Measurements from ENCODE around the gene CACNB1.
A peak's percentile ranks its signal among the peaks of the same experiment; 100 is the strongest.

The CACNB1 gene

DNA sequence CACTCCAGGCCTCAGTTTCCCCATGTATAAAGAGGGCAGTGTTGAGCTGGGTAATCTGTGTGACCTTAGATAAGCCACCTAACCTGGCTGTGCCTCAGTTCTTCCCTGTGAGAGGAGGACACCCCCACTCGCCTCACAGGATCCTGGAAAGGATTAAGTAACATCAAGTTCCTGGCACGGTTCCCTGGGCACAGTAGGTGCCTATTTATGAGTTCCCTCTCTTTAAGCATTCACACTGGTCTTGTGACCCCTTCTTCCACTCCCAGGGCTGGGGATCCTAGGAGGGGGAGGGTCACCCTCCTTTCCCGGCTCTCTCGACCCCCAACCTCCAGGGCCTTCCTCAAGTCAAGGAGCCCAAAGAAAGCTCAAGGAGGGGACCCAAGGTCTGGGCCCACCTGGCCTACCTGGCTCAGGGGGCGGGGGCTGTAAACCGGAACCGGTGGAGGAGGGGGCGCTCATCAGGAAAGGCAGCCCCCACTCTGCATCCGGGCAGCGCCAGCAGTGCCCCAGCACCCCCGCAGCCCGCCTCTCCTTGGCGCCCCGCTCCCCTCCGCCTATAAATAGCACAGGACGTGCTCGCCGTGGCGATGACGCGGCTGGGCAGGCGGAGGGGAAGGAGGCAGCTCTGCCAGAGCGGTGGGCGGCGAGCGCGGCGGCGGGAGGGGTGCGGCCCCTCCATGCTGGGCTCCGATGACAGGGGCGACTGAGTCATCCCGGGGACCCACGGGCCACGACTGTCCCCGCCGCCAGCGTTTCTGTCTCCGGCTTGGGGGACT, 12.0 kb upstream of the CACNB1 start:
- TF ChIP-seq, protein P1, sequence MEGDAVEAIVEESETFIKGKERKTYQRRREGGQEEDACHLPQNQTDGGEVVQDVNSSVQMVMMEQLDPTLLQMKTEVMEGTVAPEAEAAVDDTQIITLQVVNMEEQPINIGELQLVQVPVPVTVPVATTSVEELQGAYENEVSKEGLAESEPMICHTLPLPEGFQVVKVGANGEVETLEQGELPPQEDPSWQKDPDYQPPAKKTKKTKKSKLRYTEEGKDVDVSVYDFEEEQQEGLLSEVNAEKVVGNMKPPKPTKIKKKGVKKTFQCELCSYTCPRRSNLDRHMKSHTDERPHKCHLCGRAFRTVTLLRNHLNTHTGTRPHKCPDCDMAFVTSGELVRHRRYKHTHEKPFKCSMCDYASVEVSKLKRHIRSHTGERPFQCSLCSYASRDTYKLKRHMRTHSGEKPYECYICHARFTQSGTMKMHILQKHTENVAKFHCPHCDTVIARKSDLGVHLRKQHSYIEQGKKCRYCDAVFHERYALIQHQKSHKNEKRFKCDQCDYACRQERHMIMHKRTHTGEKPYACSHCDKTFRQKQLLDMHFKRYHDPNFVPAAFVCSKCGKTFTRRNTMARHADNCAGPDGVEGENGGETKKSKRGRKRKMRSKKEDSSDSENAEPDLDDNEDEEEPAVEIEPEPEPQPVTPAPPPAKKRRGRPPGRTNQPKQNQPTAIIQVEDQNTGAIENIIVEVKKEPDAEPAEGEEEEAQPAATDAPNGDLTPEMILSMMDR (conservative IDR thresholded peaks at IDR 0.05; ENCODE audit: low read length): no peak
- peak overlapping the region; percentile 46 for H3K4me3 ChIP-seq (ENCODE audit: low read length)
- DNase-seq (ENCODE audit: low read depth): peak; percentile 43

DNA sequence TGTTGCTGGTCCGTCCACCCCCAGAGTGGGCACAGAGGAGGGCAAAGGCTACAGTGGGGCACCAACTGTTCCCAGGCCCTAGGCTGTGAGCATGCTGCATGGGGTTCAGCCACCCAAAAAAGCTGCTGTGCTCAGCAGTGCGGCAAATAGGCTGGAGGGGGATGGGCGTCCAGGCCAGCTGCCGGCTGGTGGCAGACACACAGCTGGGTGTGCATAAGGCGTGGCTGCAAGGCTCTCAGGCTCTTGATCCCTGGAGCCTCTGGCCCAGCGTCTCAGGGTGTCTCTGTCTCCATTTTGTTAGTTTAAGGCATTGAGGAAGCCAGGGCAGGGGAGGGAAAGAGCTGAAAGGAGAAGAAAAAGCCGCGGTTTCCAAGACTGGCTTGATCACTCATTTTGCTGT, 11.4 kb upstream of the CACNB1 start:
- no peak for DNase-seq (ENCODE audit: low read depth)
- TF ChIP-seq, protein P1 (conservative IDR thresholded peaks at IDR 0.05; ENCODE audit: low read length): no peak
- H3K4me3 ChIP-seq (ENCODE audit: low read length): no peak overlapping the region

GRCh38 chr17:39208136-39208535, 10.7 kb upstream of the CACNB1 start:
- H3K4me3 ChIP-seq (ENCODE audit: low read length): no peak overlapping the region
- TF ChIP-seq, protein P1 (conservative IDR thresholded peaks at IDR 0.05; ENCODE audit: low read length): no peak
- DNase-seq (ENCODE audit: low read depth): no peak

DNA sequence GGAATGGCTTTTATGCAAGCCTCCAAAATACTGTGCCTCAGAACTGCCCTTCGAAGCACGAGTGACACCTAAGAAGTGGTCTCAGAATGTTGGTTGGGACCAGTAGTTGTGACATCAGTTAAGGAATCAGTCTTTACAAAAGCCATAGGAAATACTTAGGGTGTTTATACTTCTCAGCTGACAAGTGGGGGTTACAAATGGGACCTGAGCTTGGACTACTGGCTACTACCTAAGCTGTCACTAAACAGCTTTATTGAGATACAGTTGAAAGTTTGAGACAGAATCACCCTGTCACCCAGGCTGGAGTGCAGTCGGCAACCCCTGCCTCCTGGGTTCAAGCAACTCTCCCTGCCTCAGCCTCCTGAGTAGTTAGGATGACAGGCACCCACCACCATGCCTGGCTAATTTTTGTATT, 7.7 kb upstream of the CACNB1 start:
- no peak for DNase-seq (ENCODE audit: low read depth)
- no peak overlapping the region for H3K4me3 ChIP-seq (ENCODE audit: low read length)
- TF ChIP-seq, protein P1 (conservative IDR thresholded peaks at IDR 0.05; ENCODE audit: low read length): no peak

GRCh38 chr17:39204245-39204644, 6.8 kb upstream of the CACNB1 start:
- TF ChIP-seq, protein P1 (conservative IDR thresholded peaks at IDR 0.05; ENCODE audit: low read length): no peak

DNA sequence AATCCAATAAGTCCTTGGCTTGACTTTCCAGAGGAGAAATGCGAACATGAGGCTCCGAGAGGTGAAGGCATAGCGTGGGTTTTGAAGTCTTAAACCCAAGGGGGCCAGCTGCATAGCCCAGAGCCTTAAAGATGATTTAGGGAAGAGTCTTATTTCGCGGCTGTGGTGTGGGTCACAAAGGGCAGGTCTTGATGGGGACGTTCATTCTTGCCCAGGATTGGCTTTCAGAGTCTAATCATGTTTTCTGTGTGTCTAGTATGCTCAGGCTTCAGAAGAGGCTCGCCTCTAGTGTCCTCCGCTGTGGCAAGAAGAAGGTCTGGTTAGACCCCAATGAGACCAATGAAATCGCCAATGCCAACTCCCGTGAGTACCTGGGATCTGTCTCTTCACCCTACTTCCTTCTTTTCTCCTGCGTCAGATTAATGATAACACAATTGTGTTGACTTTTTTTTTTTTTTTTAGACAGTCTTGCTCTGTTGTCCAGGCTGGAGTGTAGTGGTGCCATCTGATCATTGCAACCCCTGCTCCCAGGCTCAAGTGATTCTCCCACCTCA, 3.6 kb upstream of the CACNB1 start:
- peak overlapping the region; percentile 79 for H3K4me3 ChIP-seq (ENCODE audit: low read length)
- no peak for DNase-seq (ENCODE audit: low read depth)
- TF ChIP-seq, protein P1 (conservative IDR thresholded peaks at IDR 0.05; ENCODE audit: low read length): no peak

More at GRCh38 chr17:39204245-39204644, 6.8 kb upstream of the CACNB1 start:
- H3K4me3 ChIP-seq (ENCODE audit: low read length): no peak overlapping the region
- DNase-seq (ENCODE audit: low read depth): no peak

All from AG10803 (cell line).